ENCODE data around the gene FABP1. TPM values are rescaled to one million over a fixed set of nuclear protein-coding genes. Genes with fewer than 3 reads are reported as not detected.

The FABP1 gene
- total and polyA plus RNA-seq, 2 donors (not counting 1 experiment from before 2014, with no cell fraction given) = not detected

- Histone ChIP-seq H3K79me2 (ENCODE audit: control insufficient read depth, insufficient read depth, low read length) (no peaks in the 10 kb centered on the region), H3K9me3 (ENCODE audit: control insufficient read depth, insufficient read depth, low read depth, low read length) (no peaks in the 10 kb centered on the region), H3K9ac (ENCODE audit: insufficient read depth, low read length) (no peak overlapping the region), H3K4me3 (replicated peaks in 1 of 4; ENCODE audit: control extremely low read depth in 1 of 4, insufficient read depth in 1 of 4, low read depth in 3 of 4, low read length in 4 of 4) (no peak overlapping the region), H3K27me3 (ENCODE audit: control insufficient read depth, insufficient read depth, low read length) (peaks cover 3% of the 10 kb centered on the region), H4K20me1 (ENCODE audit: control insufficient read depth, extremely low read depth, insufficient read depth, low read length) (no peaks in the 10 kb centered on the region), H3K36me3 (ENCODE audit: control insufficient read depth, insufficient read depth, low read length) (no peaks in the 10 kb centered on the region), H3K27ac (ENCODE audit: insufficient read depth, low read length) (no peak overlapping the region), H3K4me2 (ENCODE audit: extremely low read depth, insufficient read depth, low read length) (no peak overlapping the region), H2AFZ (ENCODE audit: low read length) (no peak overlapping the region), H3K4me1 (ENCODE audit: control insufficient read depth, extremely low read depth, insufficient read depth, low read length) (no peaks in the 10 kb centered on the region)
- no peak for TF ChIP-seq CTCF (conservative IDR thresholded peaks at IDR 0.05 in 1 of 2, IDR thresholded peaks at IDR 0.05 in 1 of 2; ENCODE audit: low read depth in 1 of 2, low read length in 2 of 2)
- TF ChIP-seq EZH2 (IDR thresholded peaks at IDR 0.05; ENCODE audit: low read length, missing control alignments) = no peak
- no peak for DNase-seq (ENCODE audit: low read depth in 2 of 2)
These were observed 29.3 kb downstream of the FABP1 start for GRCh38 chr2:88098558-88098900.

- no peak overlapping the region for H3K4me3 ChIP-seq (replicated peaks in 1 of 4; ENCODE audit: control extremely low read depth in 1 of 4, insufficient read depth in 1 of 4, low read depth in 3 of 4, low read length in 4 of 4)
- H3K4me2 ChIP-seq (ENCODE audit: extremely low read depth, insufficient read depth, low read length) = no peak overlapping the region
- H3K9ac ChIP-seq (ENCODE audit: insufficient read depth, low read length) = no peak overlapping the region
- H3K9me3 ChIP-seq (ENCODE audit: control insufficient read depth, insufficient read depth, low read depth, low read length) = no peaks in the 10 kb centered on the region
- DNase-seq (ENCODE audit: low read depth in 2 of 2) = no peak
- no peak overlapping the region for H3K27ac ChIP-seq (ENCODE audit: insufficient read depth, low read length)
- no peaks in the 10 kb centered on the region for H3K4me1 ChIP-seq (ENCODE audit: control insufficient read depth, extremely low read depth, insufficient read depth, low read length)
- H3K27me3 ChIP-seq (ENCODE audit: control insufficient read depth, insufficient read depth, low read length) = peaks cover 3% of the 10 kb centered on the region
- no peak overlapping the region for H2AFZ ChIP-seq (ENCODE audit: low read length)
- no peaks in the 10 kb centered on the region for H4K20me1 ChIP-seq (ENCODE audit: control insufficient read depth, extremely low read depth, insufficient read depth, low read length)
- TF ChIP-seq EZH2 (IDR thresholded peaks at IDR 0.05; ENCODE audit: low read length, missing control alignments) = no peak
- no peak for TF ChIP-seq CTCF (conservative IDR thresholded peaks at IDR 0.05 in 1 of 2, IDR thresholded peaks at IDR 0.05 in 1 of 2; ENCODE audit: low read depth in 1 of 2, low read length in 2 of 2)
- no peaks in the 10 kb centered on the region for H3K36me3 ChIP-seq (ENCODE audit: control insufficient read depth, insufficient read depth, low read length)
- H3K79me2 ChIP-seq (ENCODE audit: control insufficient read depth, insufficient read depth, low read length) = no peaks in the 10 kb centered on the region
These were observed 29.8 kb downstream of the FABP1 start for GRCh38 chr2:88097891-88098557.

- no peak overlapping the region for H3K4me2 ChIP-seq (ENCODE audit: extremely low read depth, insufficient read depth, low read length)
- H4K20me1 ChIP-seq (ENCODE audit: control insufficient read depth, extremely low read depth, insufficient read depth, low read length) = no peaks in the 10 kb centered on the region
- no peak overlapping the region for H3K27ac ChIP-seq (ENCODE audit: insufficient read depth, low read length)
- no peak overlapping the region for H3K9ac ChIP-seq (ENCODE audit: insufficient read depth, low read length)
- no peak overlapping the region for H3K4me3 ChIP-seq (replicated peaks in 1 of 4; ENCODE audit: control extremely low read depth in 1 of 4, insufficient read depth in 1 of 4, low read depth in 3 of 4, low read length in 4 of 4)
- no peak for DNase-seq (ENCODE audit: low read depth in 2 of 2)
- H3K4me1 ChIP-seq (ENCODE audit: control insufficient read depth, extremely low read depth, insufficient read depth, low read length) = no peaks in the 10 kb centered on the region
- no peak overlapping the region for H2AFZ ChIP-seq (ENCODE audit: low read length)
- peaks cover 3% of the 10 kb centered on the region for H3K27me3 ChIP-seq (ENCODE audit: control insufficient read depth, insufficient read depth, low read length)
- no peaks in the 10 kb centered on the region for H3K79me2 ChIP-seq (ENCODE audit: control insufficient read depth, insufficient read depth, low read length)
- H3K36me3 ChIP-seq (ENCODE audit: control insufficient read depth, insufficient read depth, low read length) = no peaks in the 10 kb centered on the region
- TF ChIP-seq CTCF (conservative IDR thresholded peaks at IDR 0.05 in 1 of 2, IDR thresholded peaks at IDR 0.05 in 1 of 2; ENCODE audit: low read depth in 1 of 2, low read length in 2 of 2) = no peak
- TF ChIP-seq EZH2 (IDR thresholded peaks at IDR 0.05; ENCODE audit: low read length, missing control alignments) = no peak
- no peaks in the 10 kb centered on the region for H3K9me3 ChIP-seq (ENCODE audit: control insufficient read depth, insufficient read depth, low read depth, low read length)
These were observed 30.7 kb downstream of the FABP1 start for GRCh38 chr2:88097192-88097591.

Measured in fibroblast of lung (primary cell).